Measurements from ENCODE around the gene IPO7.
"Not testable (repeated sequence)": the region's sequence is repeated elsewhere in the genome, so short reads cannot be mapped to it uniquely, and the experiment has no call there.

Gene IPO7

GRCh38 chr11:9386086-9386485 is 1.6 kb downstream of the IPO7 start:
- no peak for DNase-seq (ENCODE audit: insufficient read length, low spot score)
- no peak for FAIRE-seq
- no peak for TF ChIP-seq CTCF (IDR thresholded peaks at IDR 0.05; ENCODE audit: insufficient read depth, missing control alignments)

GRCh38 chr11:9386901-9387300 is 2.4 kb downstream of the IPO7 start:
- DNase-seq (ENCODE audit: insufficient read length, low spot score) (no peak), FAIRE-seq (no peak)
- no peak for TF ChIP-seq CTCF (IDR thresholded peaks at IDR 0.05; ENCODE audit: insufficient read depth, missing control alignments)

- no peak for TF ChIP-seq CTCF (IDR thresholded peaks at IDR 0.05; ENCODE audit: insufficient read depth, missing control alignments)
- no peak for FAIRE-seq
- DNase-seq (ENCODE audit: insufficient read length, low spot score) = no peak
Observed at GRCh38 chr11:9396310-9396709, 11.9 kb downstream of the IPO7 start.

GRCh38 chr11:9396752-9397151 is 12.3 kb downstream of the IPO7 start:
- no peak for DNase-seq (ENCODE audit: insufficient read length, low spot score)
- TF ChIP-seq CTCF (IDR thresholded peaks at IDR 0.05; ENCODE audit: insufficient read depth, missing control alignments) = no peak
- no peak for FAIRE-seq

- no peak for TF ChIP-seq CTCF (IDR thresholded peaks at IDR 0.05; ENCODE audit: insufficient read depth, missing control alignments)
- DNase-seq (ENCODE audit: insufficient read length, low spot score) (no peak), FAIRE-seq (no peak)
Observed at GRCh38 chr11:9397746-9398680, 13.6 kb downstream of the IPO7 start.

- TF ChIP-seq CTCF (IDR thresholded peaks at IDR 0.05; ENCODE audit: insufficient read depth, missing control alignments) = no peak
- no peak for DNase-seq (ENCODE audit: insufficient read length, low spot score)
- FAIRE-seq = no peak
Observed at GRCh38 chr11:9399466-9399865, 15.0 kb downstream of the IPO7 start.

GRCh38 chr11:9401884-9402283 is 17.4 kb downstream of the IPO7 start:
- not testable (repeated sequence) for FAIRE-seq; DNase-seq (ENCODE audit: insufficient read length, low spot score)

Measured in D721Med (cell line).